ENCODE data around the gene RSF1.

GRCh38 chr11:77732143-77732542 lies 88.4 kb downstream of the RSF1 start:
- TF ChIP-seq POLR2A (IDR thresholded peaks at IDR 0.05; ENCODE audit: low read length) (no peak), GATA1 (IDR thresholded peaks at IDR 0.05; ENCODE audit: low read depth, low read length) (no peak)

Measured in erythroblast (primary cell).